ENCODE measurements around the gene NSD2.

NSD2 gene

DNA sequence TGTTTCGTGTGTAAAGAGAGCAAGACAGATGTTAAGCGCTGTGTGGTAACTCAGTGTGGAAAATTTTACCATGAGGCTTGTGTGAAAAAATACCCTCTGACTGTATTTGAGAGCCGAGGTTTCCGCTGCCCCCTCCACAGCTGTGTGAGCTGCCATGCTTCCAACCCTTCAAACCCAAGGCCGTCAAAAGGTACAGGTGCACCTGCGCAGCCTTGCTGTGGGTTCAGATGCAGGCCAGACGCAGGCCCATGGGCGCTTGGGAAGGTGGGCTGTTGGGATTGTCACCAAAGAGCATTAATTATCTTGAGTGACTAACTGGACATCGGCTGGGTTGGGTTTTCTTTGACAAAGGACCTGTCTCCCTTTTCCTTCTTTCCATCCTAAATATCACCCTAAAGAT is 82.1 kb downstream of the NSD2 start:
- H3K9me3 ChIP-seq (ENCODE audit: low read length): no peaks in the 10 kb centered on the region
- no peaks in the 10 kb centered on the region for H3K4me1 ChIP-seq (ENCODE audit: insufficient read depth, low read length)
- no peak overlapping the region for H3K9ac ChIP-seq (ENCODE audit: low read length)
- H3K27ac ChIP-seq (ENCODE audit: low read depth, low read length): no peak overlapping the region
- H3K27me3 ChIP-seq (ENCODE audit: control insufficient read depth in 1 of 2, insufficient read depth in 2 of 2, low read length in 2 of 2): no peaks in the 10 kb centered on the region
- no peak overlapping the region for H3K4me3 ChIP-seq (ENCODE audit: low read depth in 1 of 2, low read length in 2 of 2)
- peaks cover 32% of the 10 kb centered on the region for H3K36me3 ChIP-seq (ENCODE audit: insufficient read depth, low read length)

GRCh38 chr4:1956631-1957030 is 85.4 kb downstream of the NSD2 start:
- Histone ChIP-seq H3K36me3 (ENCODE audit: insufficient read depth, low read length) (peaks cover 62% of the 10 kb centered on the region), H3K4me3 (ENCODE audit: low read depth in 1 of 2, low read length in 2 of 2) (no peak overlapping the region), H3K9me3 (ENCODE audit: low read length) (no peaks in the 10 kb centered on the region), H3K27ac (ENCODE audit: low read depth, low read length) (no peak overlapping the region), H3K27me3 (ENCODE audit: control insufficient read depth in 1 of 2, insufficient read depth in 2 of 2, low read length in 2 of 2) (no peaks in the 10 kb centered on the region), H3K4me1 (ENCODE audit: insufficient read depth, low read length) (no peaks in the 10 kb centered on the region), H3K9ac (ENCODE audit: low read length) (no peak overlapping the region)

GRCh38 chr4:1958276-1959103 is 87.3 kb downstream of the NSD2 start:
- Histone ChIP-seq H3K4me3 (ENCODE audit: low read depth in 1 of 2, low read length in 2 of 2) (no peak overlapping the region), H3K4me1 (ENCODE audit: insufficient read depth, low read length) (no peaks in the 10 kb centered on the region), H3K36me3 (ENCODE audit: insufficient read depth, low read length) (peaks cover 62% of the 10 kb centered on the region), H3K27me3 (ENCODE audit: control insufficient read depth in 1 of 2, insufficient read depth in 2 of 2, low read length in 2 of 2) (no peaks in the 10 kb centered on the region), H3K9me3 (ENCODE audit: low read length) (no peaks in the 10 kb centered on the region), H3K27ac (ENCODE audit: low read depth, low read length) (no peak overlapping the region), H3K9ac (ENCODE audit: low read length) (no peak overlapping the region)

DNA sequence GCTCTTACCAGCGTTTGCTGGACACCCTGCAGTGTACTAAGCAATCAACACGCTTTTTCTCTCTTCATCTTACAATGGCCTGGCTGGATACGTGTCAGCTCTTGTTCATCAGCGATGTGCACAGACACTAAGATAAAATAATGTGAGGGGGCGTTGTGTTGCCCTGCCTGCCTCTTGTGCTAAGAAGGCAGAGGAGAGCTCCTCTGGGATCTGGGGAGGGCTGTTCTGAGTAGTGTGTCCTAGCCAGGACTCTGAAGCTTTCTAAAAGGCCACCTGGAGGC is 87.9 kb downstream of the NSD2 start:
- Histone ChIP-seq H3K27me3 (ENCODE audit: control insufficient read depth in 1 of 2, insufficient read depth in 2 of 2, low read length in 2 of 2) (no peaks in the 10 kb centered on the region), H3K27ac (ENCODE audit: low read depth, low read length) (no peak overlapping the region), H3K9ac (ENCODE audit: low read length) (no peak overlapping the region), H3K9me3 (ENCODE audit: low read length) (no peaks in the 10 kb centered on the region), H3K4me3 (ENCODE audit: low read depth in 1 of 2, low read length in 2 of 2) (no peak overlapping the region), H3K36me3 (ENCODE audit: insufficient read depth, low read length) (peaks cover 67% of the 10 kb centered on the region), H3K4me1 (ENCODE audit: insufficient read depth, low read length) (no peaks in the 10 kb centered on the region)

- Histone ChIP-seq H3K9ac (ENCODE audit: low read length) (no peak overlapping the region), H3K4me3 (ENCODE audit: low read depth in 1 of 2, low read length in 2 of 2) (no peak overlapping the region), H3K27me3 (ENCODE audit: control insufficient read depth in 1 of 2, insufficient read depth in 2 of 2, low read length in 2 of 2) (no peaks in the 10 kb centered on the region), H3K27ac (ENCODE audit: low read depth, low read length) (no peak overlapping the region), H3K9me3 (ENCODE audit: low read length) (no peaks in the 10 kb centered on the region), H3K36me3 (ENCODE audit: insufficient read depth, low read length) (peaks cover 63% of the 10 kb centered on the region), H3K4me1 (ENCODE audit: insufficient read depth, low read length) (no peaks in the 10 kb centered on the region)
Observed at GRCh38 chr4:1960170-1960825, 89.1 kb downstream of the NSD2 start.

DNA sequence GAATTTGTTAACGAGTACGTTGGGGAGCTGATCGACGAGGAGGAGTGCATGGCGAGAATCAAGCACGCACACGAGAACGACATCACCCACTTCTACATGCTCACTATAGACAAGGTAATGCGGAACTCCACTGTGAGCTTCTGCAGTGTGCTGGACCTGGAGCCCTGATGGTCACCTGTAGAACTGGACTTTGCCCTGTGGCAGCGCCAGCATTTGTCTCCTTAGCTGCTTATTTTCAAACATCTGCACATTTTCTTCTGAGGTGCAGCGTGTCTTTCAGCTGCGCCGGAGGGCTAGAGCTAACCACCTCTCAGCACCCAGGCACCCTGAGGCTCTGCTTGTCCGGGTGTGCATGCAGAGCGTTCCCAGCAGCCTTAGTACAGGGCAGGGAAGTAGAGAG is 89.8 kb downstream of the NSD2 start:
- H3K27ac ChIP-seq (ENCODE audit: low read depth, low read length): no peak overlapping the region
- H3K27me3 ChIP-seq (ENCODE audit: control insufficient read depth in 1 of 2, insufficient read depth in 2 of 2, low read length in 2 of 2): no peaks in the 10 kb centered on the region
- H3K4me1 ChIP-seq (ENCODE audit: insufficient read depth, low read length): no peaks in the 10 kb centered on the region
- H3K9me3 ChIP-seq (ENCODE audit: low read length): no peaks in the 10 kb centered on the region
- peaks cover 57% of the 10 kb centered on the region for H3K36me3 ChIP-seq (ENCODE audit: insufficient read depth, low read length)
- no peak overlapping the region for H3K4me3 ChIP-seq (ENCODE audit: low read depth in 1 of 2, low read length in 2 of 2)
- no peak overlapping the region for H3K9ac ChIP-seq (ENCODE audit: low read length)

GRCh38 chr4:1961563-1961962 is 90.4 kb downstream of the NSD2 start:
- H3K4me1 ChIP-seq (ENCODE audit: insufficient read depth, low read length): no peaks in the 10 kb centered on the region
- H3K27me3 ChIP-seq (ENCODE audit: control insufficient read depth in 1 of 2, insufficient read depth in 2 of 2, low read length in 2 of 2): no peaks in the 10 kb centered on the region
- no peak overlapping the region for H3K4me3 ChIP-seq (ENCODE audit: low read depth in 1 of 2, low read length in 2 of 2)
- no peak overlapping the region for H3K27ac ChIP-seq (ENCODE audit: low read depth, low read length)
- no peak overlapping the region for H3K9ac ChIP-seq (ENCODE audit: low read length)
- no peaks in the 10 kb centered on the region for H3K9me3 ChIP-seq (ENCODE audit: low read length)
- peaks cover 57% of the 10 kb centered on the region for H3K36me3 ChIP-seq (ENCODE audit: insufficient read depth, low read length)

DNA sequence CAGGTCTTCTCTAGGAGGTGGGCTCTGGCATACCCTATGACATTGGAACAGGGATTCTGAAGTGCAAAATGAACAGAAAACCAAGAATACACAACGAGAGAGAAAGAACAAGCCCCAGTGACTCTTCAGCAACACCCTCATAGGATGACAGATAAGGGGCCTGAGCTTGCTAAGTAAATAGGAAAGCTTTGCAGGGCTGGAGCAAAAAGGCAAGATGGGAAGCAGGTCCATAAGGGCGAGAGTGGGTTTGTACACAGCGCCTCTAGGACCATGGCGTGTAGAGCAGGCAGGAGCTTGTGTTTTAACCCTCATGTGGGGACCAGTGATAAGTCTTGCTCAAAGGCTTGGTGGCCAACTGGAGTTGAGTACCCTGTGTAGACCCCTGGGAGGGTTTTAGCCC is 91.8 kb downstream of the NSD2 start:
- H3K36me3 ChIP-seq (ENCODE audit: insufficient read depth, low read length): peaks cover 57% of the 10 kb centered on the region
- H3K4me3 ChIP-seq (ENCODE audit: low read depth in 1 of 2, low read length in 2 of 2): no peak overlapping the region
- no peaks in the 10 kb centered on the region for H3K9me3 ChIP-seq (ENCODE audit: low read length)
- no peaks in the 10 kb centered on the region for H3K4me1 ChIP-seq (ENCODE audit: insufficient read depth, low read length)
- H3K9ac ChIP-seq (ENCODE audit: low read length): no peak overlapping the region
- H3K27ac ChIP-seq (ENCODE audit: low read depth, low read length): no peak overlapping the region
- no peaks in the 10 kb centered on the region for H3K27me3 ChIP-seq (ENCODE audit: control insufficient read depth in 1 of 2, insufficient read depth in 2 of 2, low read length in 2 of 2)

DNA sequence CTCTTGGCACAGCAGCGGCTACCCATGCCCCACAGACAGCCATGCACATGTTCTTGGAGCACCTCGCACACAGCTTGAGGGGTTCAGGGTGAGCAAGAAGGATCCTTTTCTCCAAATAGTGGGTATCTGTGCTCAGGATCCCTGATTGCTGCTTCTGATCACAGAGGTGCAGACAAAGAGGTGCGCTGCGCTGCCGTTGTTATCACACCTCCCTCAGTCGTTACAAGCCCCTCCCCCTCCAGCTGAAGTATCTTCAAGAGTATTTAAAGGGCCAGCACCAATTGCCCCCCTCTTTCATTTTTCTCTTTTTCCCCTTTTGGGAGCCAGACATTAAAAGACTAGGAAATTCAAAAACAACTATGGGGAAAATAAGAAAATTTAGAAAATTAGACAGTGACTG is 93.2 kb downstream of the NSD2 start:
- Histone ChIP-seq H3K27ac (ENCODE audit: low read depth, low read length) (no peak overlapping the region), H3K27me3 (ENCODE audit: control insufficient read depth in 1 of 2, insufficient read depth in 2 of 2, low read length in 2 of 2) (no peaks in the 10 kb centered on the region), H3K9ac (ENCODE audit: low read length) (no peak overlapping the region), H3K4me1 (ENCODE audit: insufficient read depth, low read length) (no peaks in the 10 kb centered on the region), H3K4me3 (ENCODE audit: low read depth in 1 of 2, low read length in 2 of 2) (no peak overlapping the region), H3K9me3 (ENCODE audit: low read length) (no peaks in the 10 kb centered on the region), H3K36me3 (ENCODE audit: insufficient read depth, low read length) (peaks cover 47% of the 10 kb centered on the region)

DNA sequence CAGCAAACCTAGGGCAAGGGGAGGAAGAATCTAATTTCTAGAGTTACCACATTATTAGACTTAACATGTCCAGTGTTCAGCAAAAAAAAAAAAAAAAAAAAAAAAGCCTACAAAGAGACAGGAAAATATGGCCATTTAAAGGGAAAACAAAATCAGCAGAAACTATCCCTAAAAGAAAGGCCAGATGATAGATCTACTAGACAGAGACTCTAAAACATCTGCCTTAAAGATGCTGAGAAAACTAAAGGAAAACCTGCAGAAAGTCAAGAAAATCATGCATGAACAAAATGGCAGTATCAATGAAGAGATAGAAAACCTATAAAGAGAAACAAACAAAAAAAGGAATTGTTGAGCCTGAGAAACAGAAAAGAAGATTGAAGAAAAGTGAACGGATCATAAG is 93.8 kb downstream of the NSD2 start:
- H3K27ac ChIP-seq (ENCODE audit: low read depth, low read length): no peak overlapping the region
- H3K4me3 ChIP-seq (ENCODE audit: low read depth in 1 of 2, low read length in 2 of 2): no peak overlapping the region
- H3K36me3 ChIP-seq (ENCODE audit: insufficient read depth, low read length): peaks cover 42% of the 10 kb centered on the region

GRCh38 chr4:1967512-1968149 is 96.4 kb downstream of the NSD2 start:
- Histone ChIP-seq H3K27ac (ENCODE audit: low read depth, low read length) (no peak overlapping the region), H3K9ac (ENCODE audit: low read length) (no peak overlapping the region), H3K36me3 (ENCODE audit: insufficient read depth, low read length) (peaks cover 28% of the 10 kb centered on the region), H3K27me3 (ENCODE audit: control insufficient read depth in 1 of 2, insufficient read depth in 2 of 2, low read length in 2 of 2) (no peaks in the 10 kb centered on the region), H3K4me1 (ENCODE audit: insufficient read depth, low read length) (no peaks in the 10 kb centered on the region), H3K4me3 (ENCODE audit: low read depth in 1 of 2, low read length in 2 of 2) (no peak overlapping the region), H3K9me3 (ENCODE audit: low read length) (no peaks in the 10 kb centered on the region)

More for the DNA sequence above, 93.8 kb downstream of the NSD2 start:
- Histone ChIP-seq H3K4me1 (ENCODE audit: insufficient read depth, low read length) (no peaks in the 10 kb centered on the region), H3K9me3 (ENCODE audit: low read length) (no peaks in the 10 kb centered on the region), H3K9ac (ENCODE audit: low read length) (no peak overlapping the region), H3K27me3 (ENCODE audit: control insufficient read depth in 1 of 2, insufficient read depth in 2 of 2, low read length in 2 of 2) (no peaks in the 10 kb centered on the region)
